Stimulated activated CD8-positive, alpha-beta memory T cell treated with anti-CD3 and anti-CD28 coated beads, Interleukin-4, amount 100 ng/mL, for 4 hours (primary cell): ENCODE measurements around the gene PRKAG2.
"Not testable (repeated sequence)": the region's sequence is repeated elsewhere in the genome, so short reads cannot be mapped to it uniquely, and the experiment has no call there.

Experiments used
- DNase-seq, 2 donors: peaks; one replicate each; pipeline ENCODE4 v3.0.0-alpha.2; 2020; ENCODE audit warnings: low read depth in 2 of 2, low spot score in 1 of 2

PRKAG2 gene

DNA sequence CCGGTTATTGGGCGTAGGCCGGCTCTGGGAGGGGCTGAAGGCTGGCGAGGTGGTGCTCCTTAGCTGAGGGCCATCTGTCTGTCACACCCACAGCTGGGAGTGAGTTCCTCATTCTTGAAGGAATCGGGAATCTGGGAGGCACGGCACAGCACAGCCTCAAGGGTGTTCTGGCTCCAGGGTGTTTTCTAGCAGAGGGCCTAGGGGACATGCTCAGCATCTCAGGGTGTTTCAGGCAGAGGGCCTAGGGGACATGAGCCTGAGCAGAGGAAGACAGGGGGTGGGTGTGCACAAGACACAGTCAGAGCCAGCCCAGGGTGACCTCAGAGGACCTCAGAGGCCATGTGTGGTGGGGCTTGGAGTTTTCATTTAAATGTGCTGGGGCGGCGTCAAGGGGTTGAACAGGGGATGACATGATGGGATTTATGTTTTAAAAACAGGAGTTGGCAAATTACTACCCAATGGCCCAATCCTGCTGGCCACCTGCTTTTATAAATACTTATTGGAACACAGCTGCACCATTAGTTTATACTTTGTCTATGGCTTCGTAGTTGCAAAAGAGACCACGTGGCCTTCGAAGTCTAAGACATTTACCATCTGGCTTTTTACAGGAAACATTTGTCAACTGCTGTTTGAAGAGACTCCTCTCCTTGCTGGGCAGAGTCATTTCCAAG lies 121.6 kb downstream of the PRKAG2 start:
- DNase-seq = no peak

DNA sequence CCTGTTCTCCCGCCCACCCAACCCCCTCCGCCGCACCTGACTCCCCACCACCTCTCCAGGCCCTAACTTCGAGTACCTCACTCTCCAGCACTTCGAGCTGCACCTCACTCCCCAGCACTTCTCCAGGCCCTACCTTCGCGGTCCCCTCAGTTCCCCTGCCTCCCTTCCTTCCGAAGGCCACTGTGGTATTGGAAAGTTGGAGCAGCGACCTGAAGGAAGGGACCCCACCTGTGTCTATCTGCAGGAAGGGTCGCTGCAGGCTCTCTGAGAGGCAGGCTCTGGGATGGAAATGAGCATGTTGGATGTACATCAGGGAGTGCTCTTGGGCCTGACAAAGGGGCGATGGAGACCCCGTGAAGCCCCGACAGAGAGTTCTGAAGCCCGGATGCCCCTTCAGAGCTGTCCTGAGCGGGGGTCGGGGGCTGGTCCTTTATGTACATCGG lies 122.2 kb downstream of the PRKAG2 start:
- no peak for DNase-seq

DNA sequence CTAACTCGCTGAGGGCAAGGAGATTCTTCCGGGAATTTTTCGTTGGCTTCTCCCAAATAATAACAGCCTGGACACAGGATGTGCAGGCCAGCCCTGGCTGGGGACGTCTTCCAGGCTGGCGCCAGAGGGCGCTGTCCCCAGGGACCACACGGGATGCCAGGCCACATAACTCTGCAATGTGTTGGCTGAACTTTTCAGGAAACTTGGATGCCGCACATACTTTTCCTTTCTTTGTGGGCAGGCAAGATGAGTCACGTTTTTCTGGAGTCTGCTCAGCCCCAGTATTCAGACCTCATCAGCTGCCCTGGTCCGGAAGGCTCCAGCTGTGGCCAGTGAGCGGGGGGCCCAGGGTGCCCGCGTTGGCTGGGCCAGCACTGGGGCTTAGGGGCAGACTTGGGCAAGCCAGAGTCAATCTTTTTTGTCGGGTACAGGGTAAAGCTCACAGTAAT lies 122.7 kb downstream of the PRKAG2 start:
- DNase-seq = no peak

DNA sequence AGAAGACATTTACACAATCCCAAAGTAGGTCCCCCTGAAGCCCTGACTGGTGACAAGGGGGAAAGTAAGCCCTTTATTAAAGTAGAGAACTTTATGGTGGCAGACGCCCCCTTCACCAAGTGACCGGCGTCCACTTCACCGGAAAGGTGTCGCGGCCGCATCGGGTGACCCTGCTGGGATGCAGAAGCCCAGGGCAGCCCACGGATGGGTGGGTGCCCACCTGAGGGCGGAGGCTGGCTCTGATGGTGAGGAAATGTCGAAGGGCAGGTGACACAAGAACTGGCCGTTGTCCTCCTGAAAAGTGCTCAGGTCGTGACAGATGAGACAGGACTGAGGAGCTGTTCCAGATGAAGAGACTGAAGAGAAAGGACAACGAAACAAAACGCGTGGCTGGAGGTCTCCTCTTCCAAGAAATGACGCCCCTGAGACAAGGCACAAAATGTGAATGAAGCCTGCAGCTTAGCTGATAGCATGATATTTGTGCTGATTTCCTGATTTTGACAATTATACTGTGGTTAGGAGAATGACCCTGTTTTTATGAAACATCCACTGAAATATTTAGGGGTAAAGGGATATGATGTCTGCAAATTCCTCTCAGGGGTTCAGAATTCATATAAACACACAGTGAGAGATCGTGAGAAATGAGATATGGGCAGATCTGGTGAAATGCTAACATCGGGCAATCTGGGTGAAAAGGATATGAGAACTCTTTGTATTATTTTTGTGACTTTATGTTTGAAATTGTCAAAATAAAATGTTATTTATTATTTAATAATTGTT lies 123.9 kb downstream of the PRKAG2 start:
- no peak for DNase-seq

DNA sequence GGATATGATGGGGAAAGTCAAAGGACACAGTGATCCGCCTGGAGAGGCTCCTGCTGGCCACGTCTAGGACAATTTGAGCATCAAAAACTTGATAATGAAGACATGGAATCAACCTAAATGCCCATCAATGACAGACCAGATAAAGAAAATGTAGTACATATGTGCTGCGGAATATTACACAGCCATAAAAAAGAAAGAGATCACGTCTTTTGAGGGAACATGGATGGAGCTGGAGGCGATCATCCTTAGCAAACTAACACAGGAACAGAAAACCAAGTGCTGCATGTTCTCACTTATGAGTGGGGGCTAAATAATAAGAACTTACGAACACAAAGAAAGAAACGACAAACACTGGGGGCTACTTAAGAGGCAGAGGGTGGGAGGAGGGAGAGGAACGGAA lies 124.9 kb downstream of the PRKAG2 start:
- no peak for DNase-seq

DNA sequence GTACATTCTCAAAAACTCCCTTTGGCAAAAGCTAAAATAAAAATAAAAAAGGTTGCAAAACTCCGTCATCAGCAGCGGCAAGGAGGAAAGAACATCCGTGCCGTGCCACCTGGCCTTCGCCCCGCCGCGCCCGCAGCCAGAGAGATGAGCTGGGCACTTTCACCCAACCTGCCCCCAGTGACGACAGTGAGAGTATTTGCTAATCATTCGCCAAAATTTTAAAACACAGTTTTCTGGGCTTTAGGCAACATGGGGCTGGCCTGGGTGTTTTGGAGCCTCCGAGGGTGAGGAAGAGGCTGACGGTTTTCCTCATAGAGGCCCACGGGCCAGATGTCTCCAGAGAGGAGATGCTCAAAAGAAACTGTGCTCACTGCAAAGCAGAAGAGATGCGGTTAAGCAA lies 128.2 kb downstream of the PRKAG2 start:
- no peak for DNase-seq

DNA sequence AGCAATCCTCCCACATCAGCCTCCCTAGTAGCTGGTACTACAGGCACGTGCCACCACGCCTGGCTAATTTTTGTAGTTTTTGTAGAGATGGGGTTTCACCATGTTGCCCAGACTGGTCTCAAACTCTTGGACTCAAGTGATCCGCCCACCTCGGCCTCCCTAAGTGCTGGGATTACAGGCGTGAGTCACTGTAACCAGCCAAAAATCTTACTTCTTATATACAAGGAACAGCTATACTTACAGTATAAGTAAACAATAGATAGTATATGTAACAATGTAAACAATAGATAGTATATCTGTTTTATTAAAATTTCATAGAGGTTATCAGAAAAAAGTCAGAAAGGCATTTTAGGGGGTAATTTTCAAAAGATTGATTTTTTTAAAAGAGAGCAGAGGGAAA lies 128.9 kb downstream of the PRKAG2 start:
- not testable (repeated sequence) for DNase-seq

DNA sequence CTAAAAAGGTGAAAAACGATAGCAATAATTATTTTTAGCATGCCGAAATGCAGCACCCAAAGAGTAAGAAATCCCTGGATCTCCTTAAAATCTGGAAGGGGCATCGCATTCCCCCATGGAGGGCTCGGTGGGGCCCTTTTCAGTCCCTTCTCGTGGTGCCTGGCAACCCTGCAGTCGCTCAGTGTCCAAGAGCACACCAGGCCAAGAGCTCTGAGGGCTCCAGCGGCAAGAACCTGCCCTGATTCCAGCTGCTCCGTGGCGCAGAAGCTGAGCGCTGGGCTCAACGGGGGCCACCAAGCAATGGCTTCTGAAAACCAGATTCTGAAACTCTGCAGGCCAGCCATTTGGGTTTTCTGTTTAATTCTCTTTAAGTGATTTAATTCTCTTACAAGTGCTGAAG lies 131.2 kb downstream of the PRKAG2 start:
- DNase-seq = no peak

DNA sequence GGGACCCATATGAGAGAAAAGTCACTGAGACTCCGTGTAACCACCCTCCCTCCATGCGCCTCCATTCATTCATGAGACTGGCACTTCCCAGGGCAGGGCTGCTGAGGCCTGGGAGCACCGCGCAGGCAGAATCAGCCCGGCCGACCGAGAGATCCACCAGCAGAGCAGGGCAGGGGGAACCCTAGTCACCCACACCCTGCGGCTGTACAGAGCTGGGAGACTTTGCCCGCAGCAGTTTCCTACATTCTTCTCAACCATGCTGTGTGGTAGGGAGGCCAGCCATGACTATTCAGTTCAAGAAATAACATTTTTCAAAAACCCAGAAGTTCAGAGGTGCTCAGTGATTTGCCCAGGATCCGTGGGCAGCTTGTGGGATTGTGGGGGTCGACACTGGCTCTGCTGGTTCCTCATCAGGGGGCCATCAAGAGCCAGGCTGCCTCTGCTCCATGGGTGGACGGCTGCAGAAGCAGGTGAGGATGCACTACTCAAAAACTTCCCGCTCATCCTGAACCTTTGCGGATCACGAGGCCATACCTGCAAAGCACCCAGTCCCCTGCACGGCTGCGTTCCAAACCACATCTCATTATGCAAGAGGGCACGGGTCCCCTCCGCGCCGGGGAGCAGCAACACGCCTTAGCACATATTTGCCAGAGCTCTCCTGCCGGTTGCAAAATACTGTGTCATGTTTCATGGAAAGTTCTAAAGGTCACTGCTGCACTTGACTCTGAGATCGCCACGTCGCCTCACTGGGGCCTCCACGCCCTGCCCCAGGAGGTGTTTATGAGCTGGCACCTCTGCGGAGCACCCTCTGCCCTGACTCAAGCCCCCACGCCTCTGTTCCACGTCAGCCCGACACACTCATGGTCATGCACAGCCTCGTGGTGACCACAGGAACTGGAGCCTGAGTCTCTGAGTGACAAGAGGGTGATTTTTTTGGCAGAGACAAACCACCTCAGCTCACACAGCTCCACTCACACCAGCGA lies 132.0 kb downstream of the PRKAG2 start:
- no peak for DNase-seq

DNA sequence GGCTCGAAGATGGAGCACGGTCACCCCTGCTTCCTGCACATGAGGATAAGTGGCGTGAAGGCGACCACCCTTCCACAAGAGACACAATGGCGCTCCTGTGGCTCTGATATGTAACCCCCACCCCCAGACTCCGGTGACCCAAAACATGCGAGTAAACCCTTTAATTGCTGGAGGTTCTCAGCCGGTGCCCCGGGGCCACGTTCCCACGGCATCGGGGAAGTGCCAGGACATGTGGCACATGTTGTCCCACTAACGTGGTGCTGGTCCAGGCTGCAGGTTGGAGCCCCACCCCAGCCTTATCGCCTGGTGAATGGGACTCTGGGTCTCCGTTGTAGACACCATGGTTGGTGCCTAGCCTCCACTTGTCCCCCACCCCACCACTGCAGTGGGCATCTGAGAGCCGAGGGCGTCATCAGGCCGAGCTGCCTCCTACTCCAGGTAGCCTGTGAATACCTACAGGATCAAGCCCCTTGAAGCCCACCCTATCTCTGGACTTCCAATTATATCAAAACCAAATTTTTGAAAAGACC lies 132.8 kb downstream of the PRKAG2 start:
- DNase-seq = no peak

DNA sequence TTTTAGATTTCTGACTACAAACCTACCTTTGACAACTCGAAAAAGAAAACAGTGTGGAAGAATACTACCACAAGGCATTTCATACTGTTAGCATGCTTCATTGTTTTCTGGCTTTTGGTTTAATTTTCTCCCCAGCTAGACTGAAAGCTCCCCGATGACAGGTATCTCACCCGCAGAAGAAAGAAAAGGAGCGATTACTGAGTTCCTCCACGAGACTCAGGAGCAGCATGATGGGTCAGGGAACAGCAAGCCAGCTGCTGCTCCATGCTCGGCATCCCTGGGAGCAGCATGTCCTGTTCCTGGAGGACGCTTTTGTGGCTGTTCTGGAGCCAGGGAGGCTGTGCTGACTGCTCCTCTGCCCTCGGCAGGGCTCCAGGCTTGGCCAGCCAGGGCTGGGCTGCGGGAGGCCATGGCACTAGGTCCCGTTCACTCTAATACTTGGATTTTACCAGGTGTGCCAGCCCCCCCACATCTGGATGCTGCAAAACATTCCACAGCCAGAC lies 133.4 kb downstream of the PRKAG2 start:
- DNase-seq = no peak

DNA sequence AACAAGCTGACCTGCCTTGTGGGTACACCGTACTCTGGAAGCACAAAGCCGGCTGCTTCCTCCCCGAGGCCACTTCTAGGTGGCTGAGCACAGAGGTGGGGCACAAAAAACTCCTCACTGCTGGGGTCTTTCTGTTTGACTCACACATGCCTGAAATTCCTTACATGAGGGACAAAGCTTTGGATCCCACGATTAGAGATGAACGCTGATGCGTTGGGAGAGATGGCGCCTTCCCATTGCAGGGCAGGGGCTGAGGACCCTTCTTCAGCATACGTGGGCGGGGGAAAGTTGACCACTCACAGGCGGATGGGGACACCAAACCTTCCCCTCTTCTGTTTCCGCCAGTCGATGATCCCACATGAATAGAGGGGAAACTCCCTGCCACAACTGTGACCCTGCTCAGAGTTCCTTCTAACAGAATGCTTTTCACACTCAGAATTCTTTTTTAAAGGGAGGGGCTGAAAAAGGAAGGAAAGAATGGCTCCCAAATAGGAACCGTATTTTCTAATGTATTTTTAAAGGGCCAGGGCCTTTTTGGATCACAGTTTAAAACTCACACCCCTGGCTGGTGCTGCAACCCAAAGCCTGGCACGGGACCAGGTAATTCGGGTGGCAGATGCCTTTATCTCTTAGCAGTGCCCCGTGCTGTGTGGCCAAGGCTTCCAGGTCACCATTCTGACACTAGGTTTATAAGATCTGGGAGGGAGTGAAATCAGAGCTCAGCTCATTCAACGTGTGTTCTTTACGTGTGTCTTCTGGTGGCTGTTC lies 134.0 kb downstream of the PRKAG2 start:
- DNase-seq = no peak

DNA sequence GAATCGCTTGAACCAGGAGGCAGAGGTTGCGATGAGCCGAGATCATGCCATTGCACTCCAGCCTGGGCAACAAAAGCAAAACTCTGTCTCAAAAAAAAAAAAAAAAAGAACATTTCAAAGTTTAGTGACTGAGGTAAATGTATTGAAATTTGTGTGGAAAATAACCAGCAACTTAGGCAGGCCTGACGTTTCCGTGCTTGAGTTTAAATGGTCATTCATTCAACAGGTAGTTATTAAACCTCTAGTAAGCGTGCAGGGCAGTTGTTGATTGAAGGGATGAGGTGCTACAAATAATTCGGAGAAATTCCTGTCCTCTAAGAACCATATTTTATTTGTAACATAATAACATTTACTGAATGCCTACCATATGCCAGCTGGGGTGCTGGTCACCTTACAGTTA lies 135.3 kb downstream of the PRKAG2 start:
- DNase-seq = no peak

DNA sequence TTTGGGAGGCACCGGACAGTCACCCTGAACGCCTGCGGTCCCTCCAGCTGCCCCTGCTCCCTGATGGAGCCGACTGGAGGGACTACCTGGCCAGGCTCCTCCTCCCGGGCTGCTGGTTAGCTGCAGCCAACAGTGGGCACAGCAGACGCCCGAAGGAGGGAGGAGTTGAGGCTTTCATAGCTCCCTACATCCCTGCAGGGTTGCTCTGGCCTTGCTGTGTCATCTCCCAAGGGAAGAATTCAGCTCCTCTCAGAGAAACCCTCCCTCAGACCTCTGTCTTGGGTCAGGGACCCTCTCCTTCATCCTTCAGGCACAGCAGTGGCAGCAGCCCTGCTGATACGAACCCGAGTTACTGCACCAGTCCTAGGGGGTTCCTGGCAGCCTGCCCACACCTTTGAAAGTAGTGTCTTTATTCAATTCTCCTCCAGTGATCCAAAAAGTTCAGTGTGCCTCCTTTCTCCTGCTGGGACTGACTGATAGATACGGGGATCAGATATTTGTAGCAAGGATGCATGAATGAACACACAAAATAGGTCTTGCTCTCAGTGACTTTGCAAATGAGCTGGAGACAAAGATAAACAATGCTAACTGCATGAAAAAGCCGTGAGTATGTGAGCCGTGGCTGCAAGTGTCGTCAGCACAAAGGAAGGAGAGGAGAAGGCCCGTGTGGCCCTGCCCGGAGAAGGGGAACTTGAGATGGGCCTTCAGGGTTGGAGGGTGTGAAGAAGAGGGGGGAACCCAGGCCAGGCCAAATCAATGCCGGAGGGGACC lies 136.6 kb downstream of the PRKAG2 start:
- no peak for DNase-seq

DNA sequence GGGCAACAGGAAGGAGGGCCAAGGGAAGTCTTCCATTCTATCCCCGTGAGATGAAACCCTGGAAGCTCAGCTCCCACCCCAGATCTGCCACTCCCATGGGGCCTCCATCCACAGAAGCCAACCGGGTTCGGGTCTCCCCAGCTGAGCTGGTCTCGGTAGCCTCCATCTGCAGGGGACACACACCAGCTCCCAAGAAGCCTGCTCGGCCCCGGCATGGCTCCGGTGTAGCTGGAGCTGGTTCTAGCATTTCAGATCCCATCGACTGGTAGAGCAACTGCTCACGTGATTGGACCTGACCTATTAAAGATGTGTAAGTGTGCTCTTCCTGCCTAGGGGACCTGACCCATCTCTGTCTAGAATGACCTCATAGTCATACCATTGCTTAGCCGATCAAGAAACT lies 138.0 kb downstream of the PRKAG2 start:
- no peak for DNase-seq

DNA sequence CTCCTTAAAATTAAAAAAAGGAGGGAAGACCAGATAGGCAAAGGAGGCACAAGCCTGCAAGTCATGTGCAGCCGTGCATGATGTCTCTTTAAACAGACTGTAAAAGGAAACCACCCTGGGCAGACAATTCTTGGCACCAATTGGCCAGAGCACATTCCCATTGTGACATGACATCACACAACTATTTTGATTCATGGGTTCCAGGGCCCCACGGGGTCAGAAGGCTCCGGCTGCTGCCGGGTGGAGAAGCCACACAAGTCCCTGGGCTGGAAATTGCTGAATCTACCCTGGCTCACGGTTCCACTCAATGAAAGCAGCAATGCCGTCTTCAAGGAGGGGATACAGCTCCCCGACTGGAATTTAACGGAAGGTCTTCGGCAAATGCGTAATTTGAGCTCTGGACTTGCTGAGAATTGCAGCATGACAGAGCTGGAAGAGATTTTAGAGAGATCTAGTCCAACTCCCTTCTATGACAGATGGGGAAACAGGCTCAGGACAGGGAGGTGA lies 140.5 kb downstream of the PRKAG2 start:
- DNase-seq = no peak

DNA sequence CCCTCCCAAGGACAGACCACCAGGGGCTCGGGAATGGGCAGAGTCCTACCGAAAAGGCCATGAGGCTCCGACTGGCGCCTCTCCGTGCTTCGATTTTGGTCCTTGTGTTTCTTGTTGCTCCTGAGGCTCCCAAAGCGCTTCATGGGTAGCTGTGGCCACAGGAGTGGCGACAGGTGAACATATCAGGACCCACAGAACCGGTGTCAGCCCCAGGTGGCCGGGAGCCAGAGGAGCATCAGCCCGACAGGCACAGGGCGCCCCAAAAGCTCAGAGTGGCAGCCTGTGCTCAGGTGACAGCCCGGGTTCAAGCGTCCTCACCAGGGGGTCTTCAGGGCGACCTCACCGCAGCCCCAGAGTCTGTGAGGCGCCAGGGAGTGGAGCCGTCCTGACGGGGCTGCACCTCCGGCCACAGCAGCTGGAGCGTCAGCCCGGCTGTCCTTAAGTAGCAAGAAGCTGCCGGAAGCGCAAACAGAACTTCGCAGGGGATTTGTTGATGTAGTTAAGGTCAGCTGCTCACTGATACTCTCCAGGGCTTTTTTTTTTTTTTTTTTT lies 141.0 kb downstream of the PRKAG2 start:
- DNase-seq = no peak

DNA sequence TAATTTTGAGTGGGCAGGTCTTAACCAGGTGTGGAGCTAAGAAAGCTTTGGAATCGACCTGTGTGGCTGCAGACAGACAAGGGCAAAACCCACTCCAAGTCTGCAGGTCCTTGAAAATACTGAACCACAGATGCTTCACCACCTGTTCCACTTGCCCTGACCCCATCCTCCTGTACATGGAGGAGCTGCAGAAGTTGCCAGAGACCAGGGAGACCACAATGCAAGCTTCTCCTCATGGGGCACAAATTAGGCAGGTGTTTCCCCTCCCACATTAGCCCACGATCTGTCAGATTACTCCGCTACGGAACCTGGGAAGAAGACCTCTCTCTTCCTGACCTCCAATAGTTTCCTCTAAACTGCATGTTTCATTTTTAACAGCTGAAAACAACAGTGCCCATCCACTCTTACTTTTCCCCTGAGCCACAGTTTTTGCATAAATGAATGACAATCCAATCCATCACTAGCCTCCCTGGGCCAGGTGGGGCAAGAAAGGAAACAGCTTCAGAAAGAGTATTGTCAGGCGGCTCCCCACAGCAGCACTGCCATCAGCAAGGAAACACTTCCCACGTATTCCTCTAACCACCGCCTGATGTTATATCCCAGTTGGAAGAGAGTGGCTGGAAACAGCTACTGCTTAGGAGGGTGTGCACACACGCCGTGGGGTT lies 141.6 kb downstream of the PRKAG2 start:
- DNase-seq = no peak
